ENCODE results near the gene HSPA4L. TPM values are rescaled to one million over a fixed set of nuclear protein-coding genes. Genes with fewer than 3 reads are reported as not detected.

HSPA4L gene
- total RNA-seq, 4 donors from 2014 or later = 5.0 to 8.7 (median 6.8) TPM

DNA sequence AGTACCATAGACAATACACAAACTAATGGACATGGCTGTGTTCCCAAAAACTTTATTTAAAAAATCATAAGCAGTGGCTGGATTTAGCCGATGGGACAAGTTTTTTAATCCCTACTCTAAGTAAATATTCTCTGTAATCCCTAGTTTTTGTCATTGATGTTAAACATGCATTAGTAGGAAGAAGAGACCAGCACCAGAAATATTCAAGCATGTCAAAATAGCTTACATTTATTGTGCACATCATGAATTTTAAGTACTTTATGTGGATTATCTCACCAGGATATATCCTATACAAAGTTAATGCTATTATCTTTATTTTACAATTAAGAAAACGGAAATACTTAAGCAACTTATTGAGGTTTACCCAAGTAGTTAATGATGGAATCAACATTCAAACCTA lies 46.0 kb downstream of the HSPA4L start:
- TF ChIP-seq, protein P1, sequence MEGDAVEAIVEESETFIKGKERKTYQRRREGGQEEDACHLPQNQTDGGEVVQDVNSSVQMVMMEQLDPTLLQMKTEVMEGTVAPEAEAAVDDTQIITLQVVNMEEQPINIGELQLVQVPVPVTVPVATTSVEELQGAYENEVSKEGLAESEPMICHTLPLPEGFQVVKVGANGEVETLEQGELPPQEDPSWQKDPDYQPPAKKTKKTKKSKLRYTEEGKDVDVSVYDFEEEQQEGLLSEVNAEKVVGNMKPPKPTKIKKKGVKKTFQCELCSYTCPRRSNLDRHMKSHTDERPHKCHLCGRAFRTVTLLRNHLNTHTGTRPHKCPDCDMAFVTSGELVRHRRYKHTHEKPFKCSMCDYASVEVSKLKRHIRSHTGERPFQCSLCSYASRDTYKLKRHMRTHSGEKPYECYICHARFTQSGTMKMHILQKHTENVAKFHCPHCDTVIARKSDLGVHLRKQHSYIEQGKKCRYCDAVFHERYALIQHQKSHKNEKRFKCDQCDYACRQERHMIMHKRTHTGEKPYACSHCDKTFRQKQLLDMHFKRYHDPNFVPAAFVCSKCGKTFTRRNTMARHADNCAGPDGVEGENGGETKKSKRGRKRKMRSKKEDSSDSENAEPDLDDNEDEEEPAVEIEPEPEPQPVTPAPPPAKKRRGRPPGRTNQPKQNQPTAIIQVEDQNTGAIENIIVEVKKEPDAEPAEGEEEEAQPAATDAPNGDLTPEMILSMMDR (IDR thresholded peaks at IDR 0.05) = no peak
- TF ChIP-seq POLR2A (IDR thresholded peaks at IDR 0.05; ENCODE audit: low read depth) (no peak), EP300 (IDR thresholded peaks at IDR 0.05) (no peak), POLR2AphosphoS5 (IDR thresholded peaks at IDR 0.05) (no peak)
- no peak for DNase-seq (ENCODE audit: extremely low spot score)
- Histone ChIP-seq H3K4me1 (no peaks in the 10 kb centered on the region), H3K4me3 (no peak overlapping the region), H3K36me3 (peaks cover 0 to 31% (median 11%) of the 10 kb centered on the region in 4 donors), H3K27me3 (no peaks in the 10 kb centered on the region), H3K27ac (replicated peaks in 1 of 4) (no peak overlapping the region), H3K9me3 (no peaks in the 10 kb centered on the region)
- WGBS = 88% methylated on average over 2 of the region's 2 CpGs
- intact Hi-C loops (cut with DNase I) = no loop called here

DNA sequence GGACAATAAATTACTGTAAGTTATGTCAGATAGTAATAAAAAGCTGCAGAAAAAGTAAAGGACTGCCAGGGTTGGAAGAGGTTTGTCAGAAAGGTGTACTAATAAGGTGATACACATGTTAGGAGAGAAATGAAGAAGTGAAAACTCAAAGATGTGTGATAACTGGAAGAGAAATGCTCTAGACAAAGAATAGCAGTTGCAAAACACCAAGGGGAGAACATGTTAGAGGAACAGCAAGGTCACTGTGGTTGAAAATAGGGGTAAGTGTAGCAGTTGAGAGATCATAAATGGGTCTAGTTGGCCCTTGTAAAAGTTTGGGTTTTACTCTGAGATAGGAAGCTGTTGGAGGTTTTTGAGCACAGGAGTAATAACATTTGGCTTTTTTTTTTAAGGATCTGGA lies 46.9 kb downstream of the HSPA4L start:
- DNase-seq (ENCODE audit: extremely low spot score) = no peak
- intact Hi-C loops (cut with DNase I) = no loop called here

DNA sequence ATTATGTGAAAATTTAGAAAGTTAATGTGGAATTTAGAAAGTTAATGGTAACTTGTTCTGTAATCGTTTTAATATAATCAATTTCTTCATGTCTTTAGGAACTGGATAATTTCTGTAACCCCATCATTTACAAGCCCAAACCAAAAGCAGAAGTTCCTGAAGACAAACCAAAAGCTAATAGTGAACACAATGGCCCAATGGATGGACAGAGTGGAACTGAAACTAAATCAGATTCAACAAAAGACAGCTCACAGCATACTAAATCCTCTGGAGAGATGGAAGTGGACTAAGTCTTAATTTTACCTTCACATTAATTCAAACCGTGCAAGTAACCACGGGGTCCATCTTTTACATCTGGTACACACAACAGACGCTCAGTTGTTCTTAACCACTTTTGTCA lies 50.5 kb downstream of the HSPA4L start:
- no peak for TF ChIP-seq EP300 (IDR thresholded peaks at IDR 0.05)
- no peak for TF ChIP-seq POLR2AphosphoS5 (IDR thresholded peaks at IDR 0.05)
- TF ChIP-seq, protein P1 (IDR thresholded peaks at IDR 0.05) = no peak
- no peak for TF ChIP-seq POLR2A (IDR thresholded peaks at IDR 0.05; ENCODE audit: low read depth)
- intact Hi-C loops (cut with DNase I) = no loop called here
- Histone ChIP-seq H3K4me1 (no peaks in the 10 kb centered on the region), H3K27me3 (no peaks in the 10 kb centered on the region), H3K9me3 (no peaks in the 10 kb centered on the region), H3K36me3 (peaks cover 0 to 22% (median 9%) of the 10 kb centered on the region in 4 donors), H3K4me3 (no peak overlapping the region), H3K27ac (replicated peaks in 1 of 4) (no peak overlapping the region)
- no peak for DNase-seq (ENCODE audit: extremely low spot score)
- whole genome bisulfite sequencing = 84% methylated on average over 4 of the region's 4 CpGs

More for the DNA sequence above, 46.9 kb downstream of the HSPA4L start:
- TF ChIP-seq POLR2AphosphoS5 (IDR thresholded peaks at IDR 0.05) = no peak
- TF ChIP-seq EP300 (IDR thresholded peaks at IDR 0.05) = no peak
- Histone ChIP-seq H3K9me3 (no peaks in the 10 kb centered on the region), H3K36me3 (peaks cover 0 to 25% (median 9%) of the 10 kb centered on the region in 4 donors), H3K4me1 (no peaks in the 10 kb centered on the region), H3K27ac (replicated peaks in 1 of 4) (no peak overlapping the region), H3K27me3 (no peaks in the 10 kb centered on the region), H3K4me3 (no peak overlapping the region)

DNA sequence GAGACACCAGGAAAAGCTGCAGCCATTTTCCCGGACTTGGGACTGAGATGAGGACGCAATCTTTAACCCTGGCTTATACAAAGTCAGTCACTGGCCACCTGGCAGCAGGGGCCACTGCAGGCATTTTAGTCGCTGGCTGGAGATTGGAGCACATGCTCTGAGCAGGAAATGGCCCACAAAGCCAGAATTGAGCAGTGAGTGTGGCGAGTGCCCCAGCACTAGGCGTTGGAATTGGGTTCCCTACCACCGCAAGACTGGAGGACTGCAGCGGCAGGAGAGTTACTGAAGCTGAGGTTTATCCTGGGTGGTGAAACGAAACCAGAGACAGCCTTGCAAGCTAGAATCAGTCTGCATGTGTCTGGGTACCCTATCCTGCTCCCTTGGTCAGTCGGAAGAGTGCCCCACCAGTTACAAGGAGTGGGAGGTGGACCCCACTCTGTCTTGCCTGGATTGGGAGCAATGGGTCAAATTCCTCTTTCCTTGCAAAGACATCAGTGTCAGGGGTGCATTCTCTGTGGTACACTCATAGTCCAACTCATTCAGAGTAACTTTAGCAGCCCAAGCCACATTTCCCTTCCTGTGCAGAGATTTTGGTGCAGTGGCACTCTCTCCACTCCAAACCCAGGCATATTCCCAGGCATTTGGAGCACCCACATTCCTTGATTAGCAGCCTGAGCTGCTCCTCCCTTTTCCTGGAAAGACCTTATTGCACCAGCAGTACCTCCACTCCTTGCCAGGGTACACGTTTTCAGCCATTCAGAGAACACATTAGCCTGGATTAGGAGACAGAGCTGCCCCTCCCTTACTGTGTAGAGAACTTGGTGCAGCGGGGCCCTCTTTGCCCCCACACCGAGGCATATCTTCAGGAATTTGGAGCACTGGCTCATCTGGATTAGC lies 61.8 kb downstream of the HSPA4L start:
- H3K4me1 ChIP-seq = no peaks in the 10 kb centered on the region
- H3K27ac ChIP-seq (replicated peaks in 1 of 4) = no peak overlapping the region
- WGBS = 98% methylated on average over 7 of the region's 12 CpGs
- no peak overlapping the region for H3K4me3 ChIP-seq
- intact Hi-C loops (cut with DNase I) = no loop called here
- peaks cover 0 to 12% (median 11%) of the 10 kb centered on the region in 4 donors for H3K9me3 ChIP-seq
- DNase-seq (ENCODE audit: extremely low spot score) = no peak
- TF ChIP-seq POLR2AphosphoS5 (IDR thresholded peaks at IDR 0.05) (no peak), EP300 (IDR thresholded peaks at IDR 0.05) (no peak)
- no peaks in the 10 kb centered on the region for H3K36me3 ChIP-seq
- no peaks in the 10 kb centered on the region for H3K27me3 ChIP-seq

DNA sequence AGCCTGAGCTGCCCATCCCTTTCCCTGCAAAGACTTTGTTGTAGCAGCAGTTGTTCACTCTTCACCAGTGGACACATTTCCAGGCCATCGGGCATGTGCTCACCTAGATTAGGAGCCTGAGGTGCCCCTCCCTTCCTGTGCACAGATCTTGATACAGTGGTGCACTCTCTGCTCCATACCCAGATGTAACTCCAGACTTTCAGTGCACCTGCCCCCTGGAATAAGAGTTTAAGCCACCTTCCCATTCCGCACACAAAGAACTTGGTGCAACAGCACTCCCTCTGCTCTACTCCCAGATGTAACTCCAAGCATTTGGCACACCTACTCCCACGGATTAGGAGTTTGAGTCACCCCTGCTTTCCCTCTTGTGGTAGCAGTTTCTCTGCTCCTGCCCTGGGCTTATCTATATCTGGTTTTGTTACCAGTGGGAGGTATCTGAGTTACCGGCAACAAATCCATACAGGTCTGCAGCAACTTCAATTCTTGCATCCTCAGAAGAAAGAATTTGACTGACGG lies 62.5 kb downstream of the HSPA4L start:
- 93% methylated on average over 5 of the region's 5 CpGs for WGBS
- H3K4me3 ChIP-seq = no peak overlapping the region
- peaks cover 0 to 19% (median 13%) of the 10 kb centered on the region in 4 donors for H3K9me3 ChIP-seq
- no peak for DNase-seq (ENCODE audit: extremely low spot score)
- H3K36me3 ChIP-seq = no peaks in the 10 kb centered on the region
- intact Hi-C loops (cut with DNase I) = no loop called here
- TF ChIP-seq POLR2A (IDR thresholded peaks at IDR 0.05; ENCODE audit: low read depth) (no peak), EP300 (IDR thresholded peaks at IDR 0.05) (no peak)
- no peaks in the 10 kb centered on the region for H3K4me1 ChIP-seq
- H3K27ac ChIP-seq (replicated peaks in 1 of 4) = no peak overlapping the region
- no peaks in the 10 kb centered on the region for H3K27me3 ChIP-seq

DNA sequence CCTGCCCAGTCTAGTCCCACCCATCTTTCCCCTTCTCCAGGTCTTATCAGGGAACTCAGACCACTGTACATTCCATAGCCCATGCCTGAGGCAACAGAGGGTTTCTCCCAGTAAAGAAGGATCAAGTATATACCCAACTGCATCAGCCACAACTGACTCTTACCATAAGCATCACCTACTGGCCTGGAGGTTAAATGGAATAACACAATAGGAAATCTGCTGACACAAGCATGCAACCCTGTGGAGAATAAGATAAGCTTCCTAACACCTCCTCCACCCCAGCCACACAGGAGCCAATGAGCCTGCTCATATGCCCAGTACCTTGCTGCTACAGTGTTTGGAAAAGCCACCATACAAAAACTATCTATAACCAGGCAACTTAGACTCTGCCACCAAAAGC lies 63.9 kb downstream of the HSPA4L start:
- TF ChIP-seq POLR2AphosphoS5 (IDR thresholded peaks at IDR 0.05) (no peak), EP300 (IDR thresholded peaks at IDR 0.05) (no peak), POLR2A (IDR thresholded peaks at IDR 0.05; ENCODE audit: low read depth) (no peak)
- TF ChIP-seq, protein P1 (IDR thresholded peaks at IDR 0.05) = no peak

More for the DNA sequence above, 63.9 kb downstream of the HSPA4L start:
- Histone ChIP-seq H3K27ac (replicated peaks in 1 of 4) (no peak overlapping the region), H3K4me3 (no peak overlapping the region), H3K36me3 (no peaks in the 10 kb centered on the region), H3K9me3 (peaks cover 0 to 28% (median 20%) of the 10 kb centered on the region in 4 donors), H3K4me1 (no peaks in the 10 kb centered on the region), H3K27me3 (no peaks in the 10 kb centered on the region)
- intact Hi-C loops (cut with DNase I) = no loop called here
- DNase-seq (ENCODE audit: extremely low spot score) = no peak
